ENCODE measurements around the gene KCNQ1OT1.

DNA sequence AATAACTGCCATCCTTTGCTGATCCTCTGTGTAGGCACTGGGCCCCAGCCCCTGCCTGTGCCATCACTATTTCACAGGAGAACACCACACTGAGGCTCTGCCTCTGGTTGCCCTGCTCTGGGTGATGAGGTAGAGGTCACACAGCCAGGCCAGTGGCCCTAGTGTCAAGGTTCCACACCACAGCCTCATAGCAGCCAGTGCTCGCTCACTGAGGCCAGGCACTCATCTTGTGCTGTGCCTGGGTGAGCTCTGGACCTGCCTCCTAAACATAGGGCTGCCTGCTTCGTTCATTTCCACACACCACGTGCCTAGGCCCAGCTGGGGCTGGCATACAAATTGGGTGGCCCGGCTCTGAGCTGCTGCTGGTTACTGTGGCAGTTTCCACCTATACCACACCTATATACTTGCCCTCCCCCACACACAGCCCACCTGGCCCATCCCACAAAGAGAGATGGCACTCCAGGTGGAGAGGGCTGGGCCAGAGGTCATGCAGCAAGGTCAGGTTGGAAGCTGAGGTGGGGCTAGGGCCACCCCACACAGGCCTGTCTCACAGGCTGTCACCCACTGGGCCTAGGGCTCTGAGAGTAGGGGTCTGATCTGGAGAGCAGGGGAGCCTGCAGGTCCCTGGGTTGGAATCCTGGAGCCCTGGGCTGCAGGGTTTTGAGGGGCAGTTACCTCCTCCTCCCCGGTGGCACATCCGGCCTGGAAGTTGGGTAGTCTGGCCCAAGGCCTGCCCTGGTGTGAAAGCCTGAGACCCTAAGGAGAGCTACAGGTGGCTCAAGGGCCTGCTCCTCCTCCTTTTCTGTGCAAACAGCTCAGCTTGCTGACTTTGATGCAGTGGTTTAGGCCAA lies 11.2 kb downstream of the KCNQ1OT1 start:
- TF ChIP-seq, protein P1, sequence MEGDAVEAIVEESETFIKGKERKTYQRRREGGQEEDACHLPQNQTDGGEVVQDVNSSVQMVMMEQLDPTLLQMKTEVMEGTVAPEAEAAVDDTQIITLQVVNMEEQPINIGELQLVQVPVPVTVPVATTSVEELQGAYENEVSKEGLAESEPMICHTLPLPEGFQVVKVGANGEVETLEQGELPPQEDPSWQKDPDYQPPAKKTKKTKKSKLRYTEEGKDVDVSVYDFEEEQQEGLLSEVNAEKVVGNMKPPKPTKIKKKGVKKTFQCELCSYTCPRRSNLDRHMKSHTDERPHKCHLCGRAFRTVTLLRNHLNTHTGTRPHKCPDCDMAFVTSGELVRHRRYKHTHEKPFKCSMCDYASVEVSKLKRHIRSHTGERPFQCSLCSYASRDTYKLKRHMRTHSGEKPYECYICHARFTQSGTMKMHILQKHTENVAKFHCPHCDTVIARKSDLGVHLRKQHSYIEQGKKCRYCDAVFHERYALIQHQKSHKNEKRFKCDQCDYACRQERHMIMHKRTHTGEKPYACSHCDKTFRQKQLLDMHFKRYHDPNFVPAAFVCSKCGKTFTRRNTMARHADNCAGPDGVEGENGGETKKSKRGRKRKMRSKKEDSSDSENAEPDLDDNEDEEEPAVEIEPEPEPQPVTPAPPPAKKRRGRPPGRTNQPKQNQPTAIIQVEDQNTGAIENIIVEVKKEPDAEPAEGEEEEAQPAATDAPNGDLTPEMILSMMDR (IDR thresholded peaks at IDR 0.05), result no peak
- TF ChIP-seq EP300 (IDR thresholded peaks at IDR 0.05) (no peak), POLR2A (IDR thresholded peaks at IDR 0.05; ENCODE audit: low read depth) (no peak)
